Activated CD8-positive, alpha-beta T cell treated with anti-CD3 and anti-CD28 coated beads for 36 hours (primary cell): ENCODE data around the gene CDK11A. TPM values are rescaled to one million over a fixed set of nuclear protein-coding genes. Genes with fewer than 3 reads are reported as not detected.
A peak's percentile ranks its signal among the peaks of the same experiment; 100 is the strongest.
"Not testable (repeated sequence)": the region's sequence is repeated elsewhere in the genome, so short reads cannot be mapped to it uniquely, and the experiment has no call there.

ENCODE experiments used
- ATAC-seq: fragments of 200-7000 bp; cut with Tn5 transposase; one replicate; pipeline ENCODE4 v1.10.0; 2021; ENCODE audit warnings: mild to moderate bottlenecking, moderate library complexity
- CTCF ChIA-PET: fragments of 350-600 bp; sonication (Branson Sonifier 250); formaldehyde crosslinking; loops from one replicate; lab custom pipeline; 2021; ENCODE audit warnings: antibody characterized with exemption; lab: Charles Lee
- POLR2A ChIA-PET: fragments of 350-600 bp; sonication (Branson Sonifier 250); formaldehyde crosslinking; loops from one replicate; lab custom pipeline; 2021; ENCODE audit warnings: antibody characterized with exemption; lab: Charles Lee
- DNase-seq: peaks from one replicate; pipeline ENCODE4 v3.0.0-alpha.2; 2020
- H3K27ac Mint-ChIP-seq: one replicate; pipeline ENCODE4 v1.8.0; 2021; ENCODE audit warnings: mild to moderate bottlenecking, mixed read lengths
- H3K27me3 Mint-ChIP-seq: one replicate; pipeline ENCODE4 v1.8.0; 2021; ENCODE audit warnings: mixed read lengths
- H3K36me3 Mint-ChIP-seq: one replicate; pipeline ENCODE4 v1.8.0; 2021; ENCODE audit warnings: low read depth, mixed read lengths
- H3K4me1 Mint-ChIP-seq: one replicate; pipeline ENCODE4 v1.8.0; 2021; ENCODE audit warnings: low read depth, mixed read lengths
- H3K4me3 Mint-ChIP-seq: one replicate; pipeline ENCODE4 v1.8.0; 2021; ENCODE audit warnings: mild to moderate bottlenecking, moderate library complexity, mixed read lengths
- H3K9me3 Mint-ChIP-seq: one replicate; pipeline ENCODE4 v1.8.0; 2021; ENCODE audit warnings: mixed read lengths
- intact Hi-C: fragments of 100-400 bp; cut with micrococcal nuclease; formaldehyde crosslinking; loops from one replicate; pipeline ENCODE4 v1.10.0; 2022
- total RNA-seq, 2 experiments: library from RNA; stranded (reverse); gene quantifications; one replicate each; pipeline ENCODE4 v1.2.3, GENCODE V29; 2021
- TF ChIP-seq, protein P1 (sequence below): fragments of 200-600 bp; IDR thresholded peaks from one replicate; pipeline ENCODE4 v1.8.0; 2022; ENCODE audit warnings: antibody characterized with exemption, mild to moderate bottlenecking

The CDK11A gene
- total RNA-seq = 10 to 100 TPM; 64.8 to 70.6 TPM

GRCh38 chr1:1724035-1724864 lies at the start of gene CDK11A:
CDK11A (minus strand) TSS chr1:1724357; CDS start chr1:1722818, 1,539 bp downstream.
- TF ChIP-seq, protein P1, sequence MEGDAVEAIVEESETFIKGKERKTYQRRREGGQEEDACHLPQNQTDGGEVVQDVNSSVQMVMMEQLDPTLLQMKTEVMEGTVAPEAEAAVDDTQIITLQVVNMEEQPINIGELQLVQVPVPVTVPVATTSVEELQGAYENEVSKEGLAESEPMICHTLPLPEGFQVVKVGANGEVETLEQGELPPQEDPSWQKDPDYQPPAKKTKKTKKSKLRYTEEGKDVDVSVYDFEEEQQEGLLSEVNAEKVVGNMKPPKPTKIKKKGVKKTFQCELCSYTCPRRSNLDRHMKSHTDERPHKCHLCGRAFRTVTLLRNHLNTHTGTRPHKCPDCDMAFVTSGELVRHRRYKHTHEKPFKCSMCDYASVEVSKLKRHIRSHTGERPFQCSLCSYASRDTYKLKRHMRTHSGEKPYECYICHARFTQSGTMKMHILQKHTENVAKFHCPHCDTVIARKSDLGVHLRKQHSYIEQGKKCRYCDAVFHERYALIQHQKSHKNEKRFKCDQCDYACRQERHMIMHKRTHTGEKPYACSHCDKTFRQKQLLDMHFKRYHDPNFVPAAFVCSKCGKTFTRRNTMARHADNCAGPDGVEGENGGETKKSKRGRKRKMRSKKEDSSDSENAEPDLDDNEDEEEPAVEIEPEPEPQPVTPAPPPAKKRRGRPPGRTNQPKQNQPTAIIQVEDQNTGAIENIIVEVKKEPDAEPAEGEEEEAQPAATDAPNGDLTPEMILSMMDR = peak; percentile 20
- intact Hi-C loops, H3K9me3 Mint-ChIP-seq, H3K27me3 Mint-ChIP-seq: not testable (repeated sequence)
- Mint-ChIP-seq H3K36me3 (peaks cover 11% of the 10 kb centered on the region), H3K4me3 (peak within 1 kb of the TSS; percentile 88), H3K4me1 (peaks cover 13% of the 10 kb centered on the region), H3K27ac (peak within 1 kb of the TSS; percentile 95)
- peak; percentile 98 for ATAC-seq
- peak; percentile 100 for DNase-seq
- ChIA-PET CTCF (interaction anchor here (1.0 kb wide), 1 partner anchor 150 kb away, joined by 3 read pairs; no protein-coding TSS in a partner anchor), POLR2A (interaction anchor here (0.6 kb wide), 1 partner anchor 182 kb away, joined by 3 read pairs; no protein-coding TSS in a partner anchor)

GRCh38 chr1:1773874-1774273 lies 49.7 kb upstream of the CDK11A start:
- intact Hi-C loops = no loop called here
- TF ChIP-seq, protein P1 = no peak
- Mint-ChIP-seq H3K9me3 (peaks cover 7% of the 10 kb centered on the region), H3K27ac (no peak overlapping the region), H3K27me3 (no peaks in the 10 kb centered on the region), H3K4me1 (peaks cover 34% of the 10 kb centered on the region), H3K36me3 (peaks cover 40% of the 10 kb centered on the region), H3K4me3 (no peak overlapping the region)
- DNase-seq (no peak), ATAC-seq (no peak)
- ChIA-PET CTCF (no interaction called here), POLR2A (no interaction called here)

DNA sequence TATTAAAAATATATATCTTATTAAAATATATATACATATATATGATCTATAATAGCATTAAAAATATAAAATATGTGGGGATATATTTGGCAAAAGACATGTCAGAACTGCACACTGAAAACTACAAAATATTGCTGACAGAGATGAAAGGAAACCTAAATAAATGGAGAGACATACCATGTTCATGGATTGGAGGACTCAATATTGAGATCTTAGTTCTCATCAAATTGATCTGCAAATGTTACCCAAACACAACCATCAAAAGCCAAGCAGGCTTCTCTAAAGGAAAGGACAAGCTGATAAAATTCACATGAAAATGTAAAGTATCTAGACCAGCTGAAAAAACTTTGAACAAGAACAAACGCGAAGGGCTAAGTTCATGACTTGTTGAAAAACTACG lies 46.9 kb upstream of the CDK11A start:
- POLR2A ChIA-PET = no interaction called here
- no peak for DNase-seq
- ATAC-seq = no peak
- no peaks in the 10 kb centered on the region for H3K27me3 Mint-ChIP-seq
- TF ChIP-seq, protein P1 = no peak
- intact Hi-C loops = no loop called here
- peaks cover 7% of the 10 kb centered on the region for H3K9me3 Mint-ChIP-seq
- peaks cover 46% of the 10 kb centered on the region for H3K36me3 Mint-ChIP-seq
- H3K4me3 Mint-ChIP-seq = no peak overlapping the region
- CTCF ChIA-PET = no interaction called here
- no peak overlapping the region for H3K27ac Mint-ChIP-seq
- peaks cover 27% of the 10 kb centered on the region for H3K4me1 Mint-ChIP-seq

GRCh38 chr1:1770102-1770501 lies 45.9 kb upstream of the CDK11A start:
- ATAC-seq = no peak
- CTCF ChIA-PET = no interaction called here
- Mint-ChIP-seq H3K4me1 (peaks cover 18% of the 10 kb centered on the region), H3K36me3 (peaks cover 40% of the 10 kb centered on the region), H3K27me3 (no peaks in the 10 kb centered on the region), H3K27ac (no peak overlapping the region), H3K4me3 (no peak overlapping the region), H3K9me3 (peaks cover 7% of the 10 kb centered on the region)
- TF ChIP-seq, protein P1 = no peak
- POLR2A ChIA-PET = no interaction called here
- intact Hi-C loops = no loop called here
- DNase-seq = no peak
